Endothelial cell of umbilical vein (primary cell): Measurements from ENCODE around the gene CCDC197.

Experiments used
- CTCF ChIP-seq, 2 donors: IDR thresholded peaks; 1 replicate in 1 of 2; 2 replicates in 1 of 2; pipeline ENCODE4 v1.5.1; 2011; ENCODE audit warnings: low read length in 2 of 2, mild to moderate bottlenecking in 2 of 2, moderate library complexity in 2 of 2, control low read depth in 1 of 2, inconsistent platforms in 1 of 2, low read depth in 1 of 2; ENCODE audit not compliant: insufficient read depth in 1 of 2; ENCODE audit errors: extremely low read depth in 1 of 2
- EZH2 ChIP-seq: IDR thresholded peaks from 2 replicates; pipeline ENCODE4 v1.6.1; 2012; ENCODE audit warnings: borderline replicate concordance, low read depth, mild to moderate bottlenecking, moderate library complexity, low read length, inconsistent platforms; ENCODE audit not compliant: severe bottlenecking
- JUN ChIP-seq: IDR thresholded peaks from 2 replicates; pipeline ENCODE4 v1.6.1; 2011; ENCODE audit warnings: borderline replicate concordance, low read depth; ENCODE audit not compliant: insufficient read length, insufficient read depth
- POLR2A ChIP-seq: IDR thresholded peaks from 2 replicates; pipeline ENCODE4 v1.6.1; 2012; ENCODE audit warnings: low read depth, mild to moderate bottlenecking, control low read depth, low read length
- POLR2AphosphoS5 ChIP-seq: IDR thresholded peaks from 2 replicates; pipeline ENCODE4 v1.6.1; 2012; ENCODE audit warnings: low read depth, mild to moderate bottlenecking, control low read depth, low read length, moderate library complexity; ENCODE audit not compliant: insufficient read depth

- TF ChIP-seq POLR2AphosphoS5 (no peak), POLR2A (no peak), EZH2 (no peak), CTCF (IDR thresholded peaks at IDR 0.05; ENCODE audit: extremely low read depth in 1 of 2, insufficient read depth in 1 of 2, low read depth in 1 of 2, low read length in 2 of 2) (no peak), JUN (no peak)
Measured at GRCh38 chr14:93965946-93966474, 31.1 kb upstream of the CCDC197 start.
